DND-41 (cell line): ENCODE measurements around the gene DSCAML1.

Experiments
- EZH2 ChIP-seq: IDR thresholded peaks from 3 replicates; pipeline ENCODE4 v1.6.1; 2012; ENCODE audit warnings: borderline replicate concordance, low read depth, mild to moderate bottlenecking, moderate library complexity, low read length, inconsistent platforms; ENCODE audit not compliant: severe bottlenecking
- TF ChIP-seq, protein P1 (sequence below): IDR thresholded peaks from 2 replicates; pipeline ENCODE4 v1.5.1; 2012; ENCODE audit warnings: borderline replicate concordance, low read length, moderate library complexity, mild to moderate bottlenecking; ENCODE audit not compliant: poor library complexity, severe bottlenecking; ENCODE audit errors: extremely low read depth

DNA sequence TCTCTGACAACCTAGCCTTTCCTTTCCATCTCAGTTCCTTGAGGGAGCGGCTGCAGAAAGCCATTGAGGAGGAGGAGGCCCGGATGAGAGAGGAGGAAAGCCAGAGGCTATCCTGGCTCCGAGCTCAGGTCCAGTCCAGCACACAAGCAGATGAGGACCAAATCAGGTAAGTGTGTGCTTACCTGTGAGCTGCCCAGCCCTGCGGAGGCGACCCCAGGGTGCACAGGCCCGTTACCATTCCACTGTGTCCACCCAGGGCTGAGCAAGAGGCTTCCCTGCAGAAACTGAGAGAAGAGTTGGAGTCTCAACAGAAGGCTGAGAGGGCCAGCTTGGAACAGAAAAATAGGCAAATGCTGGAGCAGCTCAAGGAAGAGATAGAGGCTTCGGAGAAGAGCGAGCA, 406.3 kb downstream of the DSCAML1 start:
- TF ChIP-seq, protein P1, sequence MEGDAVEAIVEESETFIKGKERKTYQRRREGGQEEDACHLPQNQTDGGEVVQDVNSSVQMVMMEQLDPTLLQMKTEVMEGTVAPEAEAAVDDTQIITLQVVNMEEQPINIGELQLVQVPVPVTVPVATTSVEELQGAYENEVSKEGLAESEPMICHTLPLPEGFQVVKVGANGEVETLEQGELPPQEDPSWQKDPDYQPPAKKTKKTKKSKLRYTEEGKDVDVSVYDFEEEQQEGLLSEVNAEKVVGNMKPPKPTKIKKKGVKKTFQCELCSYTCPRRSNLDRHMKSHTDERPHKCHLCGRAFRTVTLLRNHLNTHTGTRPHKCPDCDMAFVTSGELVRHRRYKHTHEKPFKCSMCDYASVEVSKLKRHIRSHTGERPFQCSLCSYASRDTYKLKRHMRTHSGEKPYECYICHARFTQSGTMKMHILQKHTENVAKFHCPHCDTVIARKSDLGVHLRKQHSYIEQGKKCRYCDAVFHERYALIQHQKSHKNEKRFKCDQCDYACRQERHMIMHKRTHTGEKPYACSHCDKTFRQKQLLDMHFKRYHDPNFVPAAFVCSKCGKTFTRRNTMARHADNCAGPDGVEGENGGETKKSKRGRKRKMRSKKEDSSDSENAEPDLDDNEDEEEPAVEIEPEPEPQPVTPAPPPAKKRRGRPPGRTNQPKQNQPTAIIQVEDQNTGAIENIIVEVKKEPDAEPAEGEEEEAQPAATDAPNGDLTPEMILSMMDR: no peak
- TF ChIP-seq EZH2: no peak
